Smooth muscle cell (in vitro differentiated cells): ENCODE results near the gene EFHC2. TPM values are rescaled to one million over a fixed set of nuclear protein-coding genes. Genes with fewer than 3 reads are reported as not detected.

Source experiments
- DNase-seq: peaks from one replicate; lab custom pipeline; 2025; ENCODE audit not compliant: unreplicated experiment; lab: John Stamatoyannopoulos, UW
- H2AFZ ChIP-seq: fragments of 200-600 bp; sonication (generic); 2 replicates; pipeline ENCODE4 v1.6.0; 2016; ENCODE audit warnings: antibody characterized with exemption, low read depth, mild to moderate bottlenecking
- H3F3A ChIP-seq: fragments of 200-600 bp; sonication (generic); 2 replicates; pipeline ENCODE4 v1.6.0; 2017; ENCODE audit warnings: antibody characterized with exemption, low read depth
- H3K27ac ChIP-seq: fragments of 200-600 bp; sonication (generic); 2 replicates; pipeline ENCODE4 v1.5.1; 2016; ENCODE audit warnings: low read depth, mild to moderate bottlenecking
- H3K27me3 ChIP-seq: fragments of 200-600 bp; sonication (generic); 2 replicates; pipeline ENCODE4 v1.6.1; 2016; ENCODE audit warnings: low read depth, mild to moderate bottlenecking
- H3K36me3 ChIP-seq: fragments of 200-600 bp; sonication (generic); 2 replicates; pipeline ENCODE4 v1.5.1; 2016; ENCODE audit warnings: low read depth
- H3K4me1 ChIP-seq: fragments of 200-600 bp; sonication (generic); 2 replicates; pipeline ENCODE4 v1.5.1; 2016; ENCODE audit warnings: low read depth
- H3K4me2 ChIP-seq: fragments of 200-600 bp; sonication (generic); 2 replicates; pipeline ENCODE4 v1.6.0; 2016; ENCODE audit warnings: mild to moderate bottlenecking
- H3K4me3 ChIP-seq: fragments of 200-600 bp; sonication (generic); 2 replicates; pipeline ENCODE4 v1.5.1; 2016; ENCODE audit warnings: mild to moderate bottlenecking
- H3K79me2 ChIP-seq: fragments of 200-600 bp; sonication (generic); 2 replicates; pipeline ENCODE4 v1.6.0; 2016; ENCODE audit warnings: low read depth, mild to moderate bottlenecking
- H3K9ac ChIP-seq: fragments of 200-600 bp; sonication (generic); 2 replicates; pipeline ENCODE4 v1.6.0; 2016; ENCODE audit warnings: low read depth
- H3K9me3 ChIP-seq: fragments of 200-600 bp; sonication (generic); replicated peaks from 2 replicates; pipeline ENCODE4 v1.5.1; 2016; ENCODE audit warnings: low read depth
- H4K20me1 ChIP-seq: fragments of 200-600 bp; sonication (generic); 2 replicates; pipeline ENCODE4 v1.6.0; 2016; ENCODE audit warnings: low read depth
- WGBS: methylation state at CpG from one replicate; pipeline ENCODE4 v1.1.7; 2016; ENCODE audit warnings: low lambda C conversion rate; 5-methylcytosine and 5-hydroxymethylcytosine counted together
- polyA plus RNA-seq: library from polyadenylated mRNA; unstranded; fragments of >200 nt; fragmentation: Nextera tagmentation; extraction: Ambion mirVana; gene quantifications from 2 replicates; pipeline ENCODE4 v1.2.1, GENCODE V29; 2016
- total RNA-seq: library from RNA; depleted of rRNA; stranded (reverse); fragments of >200 nt; gene quantifications from 2 replicates; pipeline ENCODE4 v1.2.3, GENCODE V29; 2014
- TF ChIP-seq, protein P1 (sequence below): fragments of 200-600 bp; sonication (generic); IDR thresholded peaks from 2 replicates; pipeline ENCODE4 v1.5.1; 2017; ENCODE audit warnings: borderline replicate concordance, mild to moderate bottlenecking, antibody characterized with exemption; ENCODE audit not compliant: insufficient read depth, poor library complexity, severe bottlenecking

The EFHC2 gene
- total and polyA plus RNA-seq, 2 experiments from 2014 or later: 2.3 to 3.5 TPM

DNA sequence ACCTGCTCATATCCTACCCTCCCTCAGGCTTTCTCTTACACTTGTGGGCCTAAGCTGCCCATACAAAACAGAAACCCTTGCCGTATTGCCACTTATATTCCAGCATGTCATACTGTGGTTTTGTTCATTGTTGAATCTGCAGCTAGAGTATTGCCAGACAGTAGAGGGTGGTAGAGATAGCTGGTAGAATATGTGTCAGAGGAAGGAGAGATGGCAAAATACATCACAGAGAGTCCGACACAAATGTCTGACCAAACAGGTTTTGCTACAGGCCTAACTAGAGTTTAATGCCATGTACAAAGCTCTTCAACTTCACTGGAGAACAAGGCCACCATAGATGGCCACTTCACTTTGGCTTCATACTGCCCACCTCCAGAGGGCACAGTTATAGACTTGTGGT, 160.1 kb downstream of the EFHC2 start:
- WGBS: 76% methylated on average over 2 of the region's 2 CpGs
- Histone ChIP-seq H3K79me2 (no peaks in the 10 kb centered on the region), H3K9ac (no peak overlapping the region), H3K4me2 (no peak overlapping the region), H3K36me3 (no peaks in the 10 kb centered on the region), H2AFZ (no peak overlapping the region), H3K4me3 (no peak overlapping the region), H3K27me3 (no peaks in the 10 kb centered on the region), H3K4me1 (no peaks in the 10 kb centered on the region), H3K27ac (no peak overlapping the region), H3F3A (no peaks in the 10 kb centered on the region), H3K9me3 (no peaks in the 10 kb centered on the region), H4K20me1 (no peaks in the 10 kb centered on the region)
- TF ChIP-seq, protein P1, sequence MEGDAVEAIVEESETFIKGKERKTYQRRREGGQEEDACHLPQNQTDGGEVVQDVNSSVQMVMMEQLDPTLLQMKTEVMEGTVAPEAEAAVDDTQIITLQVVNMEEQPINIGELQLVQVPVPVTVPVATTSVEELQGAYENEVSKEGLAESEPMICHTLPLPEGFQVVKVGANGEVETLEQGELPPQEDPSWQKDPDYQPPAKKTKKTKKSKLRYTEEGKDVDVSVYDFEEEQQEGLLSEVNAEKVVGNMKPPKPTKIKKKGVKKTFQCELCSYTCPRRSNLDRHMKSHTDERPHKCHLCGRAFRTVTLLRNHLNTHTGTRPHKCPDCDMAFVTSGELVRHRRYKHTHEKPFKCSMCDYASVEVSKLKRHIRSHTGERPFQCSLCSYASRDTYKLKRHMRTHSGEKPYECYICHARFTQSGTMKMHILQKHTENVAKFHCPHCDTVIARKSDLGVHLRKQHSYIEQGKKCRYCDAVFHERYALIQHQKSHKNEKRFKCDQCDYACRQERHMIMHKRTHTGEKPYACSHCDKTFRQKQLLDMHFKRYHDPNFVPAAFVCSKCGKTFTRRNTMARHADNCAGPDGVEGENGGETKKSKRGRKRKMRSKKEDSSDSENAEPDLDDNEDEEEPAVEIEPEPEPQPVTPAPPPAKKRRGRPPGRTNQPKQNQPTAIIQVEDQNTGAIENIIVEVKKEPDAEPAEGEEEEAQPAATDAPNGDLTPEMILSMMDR: no peak
- DNase-seq: no peak

GRCh38 chrX:44178274-44179053, 165.0 kb downstream of the EFHC2 start:
- Histone ChIP-seq H2AFZ (no peak overlapping the region), H3K4me3 (no peak overlapping the region), H4K20me1 (no peaks in the 10 kb centered on the region), H3K27me3 (no peaks in the 10 kb centered on the region), H3K4me2 (no peak overlapping the region), H3K79me2 (no peaks in the 10 kb centered on the region), H3K9ac (no peak overlapping the region), H3K9me3 (no peaks in the 10 kb centered on the region), H3K4me1 (no peaks in the 10 kb centered on the region), H3K36me3 (no peaks in the 10 kb centered on the region), H3F3A (no peaks in the 10 kb centered on the region), H3K27ac (no peak overlapping the region)
- no peak for DNase-seq
- 79% methylated on average over 6 of the region's 6 CpGs for WGBS
- TF ChIP-seq, protein P1: no peak

- Histone ChIP-seq H3K9ac (no peak overlapping the region), H3K27ac (no peak overlapping the region), H3K36me3 (no peaks in the 10 kb centered on the region), H3K4me2 (no peak overlapping the region), H3K4me3 (no peak overlapping the region), H4K20me1 (no peaks in the 10 kb centered on the region), H3F3A (no peaks in the 10 kb centered on the region), H3K27me3 (no peaks in the 10 kb centered on the region), H3K79me2 (no peaks in the 10 kb centered on the region), H2AFZ (no peak overlapping the region), H3K4me1 (no peaks in the 10 kb centered on the region), H3K9me3 (no peaks in the 10 kb centered on the region)
- WGBS: 67% methylated on average over 2 of the region's 2 CpGs
- TF ChIP-seq, protein P1: no peak
- no peak for DNase-seq
Observed at GRCh38 chrX:44175455-44175854, 168.0 kb downstream of the EFHC2 start.

DNA sequence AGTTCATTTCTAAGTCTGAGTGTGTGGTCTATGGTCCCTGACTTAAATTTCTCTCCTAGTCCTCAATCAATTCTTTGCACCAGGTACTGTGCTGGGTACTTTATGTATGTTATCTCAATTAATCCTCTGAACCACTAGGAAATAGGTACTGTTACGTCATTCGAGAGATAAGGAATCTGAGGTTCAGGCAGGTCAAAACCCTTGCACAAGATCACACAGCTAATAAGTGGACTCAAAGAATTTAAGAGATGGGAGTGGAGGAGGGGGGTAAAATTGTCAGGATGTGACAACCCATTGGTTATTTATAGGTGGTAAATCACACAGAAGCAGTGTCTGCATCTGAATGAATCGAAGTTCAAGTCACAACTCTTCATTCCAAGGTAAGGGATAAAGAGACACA, 169.4 kb downstream of the EFHC2 start:
- WGBS: 79% methylated on average over 3 of the region's 3 CpGs
- H3K27ac ChIP-seq: no peak overlapping the region
- TF ChIP-seq, protein P1: no peak

More for the DNA sequence above, 169.4 kb downstream of the EFHC2 start:
- Histone ChIP-seq H3K9ac (no peak overlapping the region), H4K20me1 (no peaks in the 10 kb centered on the region), H3K4me1 (no peaks in the 10 kb centered on the region), H3K27me3 (no peaks in the 10 kb centered on the region), H3K9me3 (no peaks in the 10 kb centered on the region), H2AFZ (no peak overlapping the region), H3F3A (no peaks in the 10 kb centered on the region), H3K4me3 (no peak overlapping the region), H3K4me2 (no peak overlapping the region), H3K79me2 (no peaks in the 10 kb centered on the region), H3K36me3 (no peaks in the 10 kb centered on the region)
- no peak for DNase-seq
